NCI-H146 (cell line): ENCODE data around the gene CNTNAP4.

Experiments used
- DNase-seq: peaks from one replicate; lab custom pipeline; 2025; lab: John Stamatoyannopoulos, UW

Gene CNTNAP4

DNA sequence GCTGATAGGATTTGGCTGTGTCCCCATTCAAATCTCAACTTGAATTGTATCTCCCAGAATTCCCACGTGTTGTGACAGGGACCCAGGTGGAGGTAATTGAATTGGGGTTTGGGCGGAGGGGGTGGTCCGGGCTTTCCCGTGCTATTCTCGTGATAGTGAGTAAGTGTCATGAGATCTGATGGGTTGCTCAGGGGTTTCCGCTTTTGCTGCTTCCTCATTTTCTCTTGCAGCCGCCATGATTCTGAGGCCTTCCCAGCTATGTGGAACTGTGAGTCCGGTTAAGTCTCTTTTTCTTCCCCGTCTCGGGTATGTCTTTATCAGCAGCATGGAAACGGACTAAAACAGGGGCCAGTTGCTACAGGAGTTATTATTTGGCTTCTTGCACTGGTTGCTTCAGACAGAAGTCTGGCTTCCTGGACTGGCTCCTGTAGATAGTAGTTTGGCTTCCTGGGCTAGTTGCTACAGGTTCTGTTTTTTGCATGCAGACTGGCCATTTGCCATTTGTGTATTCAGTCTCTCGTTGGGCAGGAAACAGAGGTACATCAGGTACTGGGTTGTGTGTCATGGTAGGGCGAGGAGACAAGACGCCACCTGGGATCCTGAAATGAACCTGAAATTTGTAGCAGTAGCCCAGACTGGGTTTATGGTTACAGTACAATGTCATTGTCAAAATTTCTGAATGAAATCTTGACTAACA, 32.6 kb downstream of the CNTNAP4 start:
- no peak for DNase-seq

DNA sequence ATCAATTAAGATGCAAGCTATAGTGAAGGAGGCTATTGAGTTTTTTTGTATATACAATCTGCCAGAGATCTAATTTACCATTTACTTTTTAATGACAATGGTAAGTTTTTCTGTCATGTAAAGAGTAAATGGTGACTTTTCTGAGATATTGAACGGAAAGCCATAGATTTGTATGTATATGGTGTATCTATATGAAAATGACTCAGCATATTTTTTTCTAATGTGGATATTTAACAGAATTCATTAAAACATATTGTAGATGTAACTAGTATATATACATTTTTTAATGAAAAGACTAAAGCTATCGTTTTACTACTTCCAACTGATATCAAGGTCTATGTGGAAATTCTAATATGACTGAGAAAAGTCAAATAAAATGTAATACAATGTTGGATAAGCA, 34.1 kb downstream of the CNTNAP4 start:
- DNase-seq, result no peak

GRCh38 chr16:76318565-76318964, 41.4 kb downstream of the CNTNAP4 start:
- no peak for DNase-seq

DNA sequence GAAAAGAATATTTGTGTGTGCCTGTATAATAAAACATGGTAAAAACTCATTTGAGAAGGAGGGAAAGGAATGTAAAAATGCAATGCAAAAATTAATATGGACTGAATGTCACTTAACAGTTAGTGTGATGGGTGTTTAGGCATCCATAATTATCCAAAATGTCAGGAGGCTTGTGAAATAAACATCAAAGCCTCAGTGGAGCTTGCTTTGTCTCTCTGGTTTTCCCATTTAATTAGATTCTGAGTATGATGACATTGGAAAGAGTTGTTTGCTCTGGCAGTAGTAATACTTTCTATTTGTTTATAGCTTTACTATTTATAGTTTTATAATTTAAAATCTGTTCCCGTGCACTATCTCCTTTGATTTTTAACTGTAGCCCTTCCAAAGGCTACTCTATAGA, 51.9 kb downstream of the CNTNAP4 start:
- no peak for DNase-seq

DNA sequence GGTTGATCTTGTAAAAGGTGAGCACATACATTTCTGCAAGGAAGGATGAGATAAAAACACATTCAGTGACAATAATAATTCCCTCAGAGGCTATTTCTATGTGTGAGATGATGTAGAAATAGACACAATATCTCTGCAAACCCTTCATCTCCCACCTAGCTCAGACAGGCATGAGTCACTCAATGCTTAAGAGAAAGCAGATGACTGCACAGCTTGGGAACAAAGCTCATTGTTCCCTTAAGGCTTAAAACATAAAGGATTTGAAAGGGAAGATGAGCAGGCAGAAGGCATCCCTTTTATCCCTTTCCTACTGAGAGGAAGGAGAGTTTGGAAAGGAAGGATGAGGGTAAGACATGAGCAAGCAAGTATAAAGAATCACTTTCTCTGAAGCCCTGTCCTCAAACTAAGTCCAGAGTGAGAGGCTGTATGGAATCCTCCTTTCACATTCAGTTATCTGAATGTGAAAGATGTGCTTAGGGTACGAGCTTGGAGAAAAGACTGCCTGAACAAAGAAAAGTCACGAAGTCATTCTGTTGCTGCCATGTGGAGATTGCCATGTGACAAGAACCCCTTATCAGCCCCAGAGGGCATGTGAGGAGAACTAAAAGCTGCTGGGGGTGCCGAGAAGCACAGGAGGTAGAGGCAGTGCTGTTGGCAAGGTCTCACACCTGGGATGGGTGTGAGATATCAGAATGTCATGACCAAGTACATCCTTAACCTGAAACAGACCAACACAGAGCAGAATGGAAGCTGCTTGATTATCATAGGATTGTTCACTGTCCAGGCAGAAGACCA, 58.2 kb downstream of the CNTNAP4 start:
- DNase-seq, result no peak

GRCh38 chr16:76336112-76336511, 58.9 kb downstream of the CNTNAP4 start:
- no peak for DNase-seq

DNA sequence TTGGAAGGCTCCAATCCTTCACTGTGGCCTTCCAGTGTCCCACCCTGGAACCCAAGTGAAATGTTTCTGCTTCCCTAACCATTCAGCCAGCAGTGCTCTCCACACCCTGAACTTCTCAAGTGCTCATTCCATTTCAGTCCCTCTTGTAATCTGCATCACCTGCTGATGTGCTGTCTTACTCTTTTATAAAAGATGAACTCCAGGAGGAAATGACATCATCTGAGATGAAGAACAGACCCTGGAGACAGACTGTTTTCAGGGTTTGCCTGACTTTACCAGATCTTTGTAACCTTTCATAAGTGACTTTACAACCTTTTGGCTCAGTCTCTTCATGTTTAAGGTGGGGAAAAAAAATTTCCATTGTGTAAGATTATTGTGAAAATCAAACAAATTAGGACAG, 61.3 kb downstream of the CNTNAP4 start:
- no peak for DNase-seq

DNA sequence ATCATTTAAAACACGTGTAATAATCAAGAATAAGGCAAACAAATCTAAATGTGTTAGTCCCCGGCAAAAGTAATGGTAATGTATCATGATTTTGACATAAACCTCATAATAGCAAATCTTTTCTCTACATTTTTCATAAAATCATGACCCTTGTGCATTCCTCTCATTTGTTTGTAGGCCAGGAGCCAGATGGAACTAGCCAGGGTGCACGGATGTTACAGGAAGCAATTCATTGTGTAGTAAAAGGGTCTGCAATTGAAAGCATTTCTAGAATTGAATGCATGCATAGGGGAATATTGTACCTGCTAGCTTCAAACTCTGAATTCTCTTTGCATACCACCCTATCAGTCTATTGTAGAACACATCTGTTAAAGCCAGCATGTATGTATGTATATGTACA, 66.6 kb downstream of the CNTNAP4 start:
- DNase-seq, result no peak

DNA sequence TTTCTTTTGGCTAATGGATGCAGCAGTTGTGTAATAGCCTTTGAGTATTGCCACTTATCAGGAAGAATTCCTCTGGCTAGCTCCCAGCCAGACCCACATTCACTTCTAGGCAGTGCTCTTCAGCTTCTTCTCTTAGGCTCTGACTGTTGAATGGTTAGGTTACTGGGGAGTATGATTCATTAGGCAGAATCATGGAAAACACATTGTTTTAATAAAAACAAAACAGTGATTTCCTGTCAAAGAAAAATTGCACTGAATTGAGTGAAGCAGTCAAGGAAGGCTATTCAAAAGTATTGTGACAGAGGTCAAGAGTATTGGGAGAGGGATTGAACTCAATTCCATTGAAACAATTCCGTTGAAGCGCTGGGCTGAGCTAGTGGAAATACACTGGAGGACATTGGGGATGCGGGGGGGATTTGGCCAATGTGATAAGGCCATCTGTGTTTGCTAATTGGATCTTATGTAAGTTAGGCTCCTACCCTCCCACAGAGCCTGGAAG, 68.0 kb downstream of the CNTNAP4 start:
- DNase-seq, result no peak

DNA sequence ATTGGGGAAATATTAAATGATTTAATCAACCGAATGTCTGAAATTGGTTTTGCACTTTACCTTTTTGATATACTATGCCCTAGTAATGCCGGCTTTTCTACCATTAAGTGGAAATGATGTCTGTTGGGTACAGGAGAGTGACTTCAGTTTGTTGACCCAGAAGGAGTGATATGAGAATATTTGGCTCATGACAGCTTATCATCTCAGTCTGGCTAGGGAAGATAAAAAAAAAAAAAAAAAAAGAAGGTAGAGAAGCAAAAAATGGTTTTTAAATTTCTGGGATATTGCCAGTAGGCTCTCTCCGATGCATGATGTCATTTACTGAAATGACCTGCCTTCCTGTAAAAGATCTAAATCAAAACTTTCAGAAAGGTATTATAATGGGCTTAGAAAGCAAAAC, 69.0 kb downstream of the CNTNAP4 start:
- DNase-seq, result no peak

DNA sequence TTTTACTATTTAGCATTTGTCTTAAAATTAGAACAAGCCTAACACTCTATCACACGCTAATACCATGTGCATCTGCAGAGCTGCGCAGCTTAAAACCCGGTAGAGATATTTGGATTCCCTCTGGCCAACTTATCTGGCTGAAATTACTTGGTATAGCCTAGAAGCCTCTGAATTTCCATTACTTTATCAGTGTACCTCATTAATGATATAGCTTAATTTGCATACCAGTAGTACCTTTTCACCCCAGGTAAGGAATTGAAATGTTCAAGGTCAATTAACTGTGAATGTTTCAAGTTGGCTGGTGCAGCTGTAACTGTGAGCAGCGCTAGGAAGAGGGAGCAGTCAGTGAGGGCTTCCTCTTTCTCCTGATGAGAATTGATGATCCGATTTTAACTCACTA, 74.2 kb downstream of the CNTNAP4 start:
- DNase-seq, result no peak

GRCh38 chr16:76360404-76360803, 83.2 kb downstream of the CNTNAP4 start:
- DNase-seq, result no peak

DNA sequence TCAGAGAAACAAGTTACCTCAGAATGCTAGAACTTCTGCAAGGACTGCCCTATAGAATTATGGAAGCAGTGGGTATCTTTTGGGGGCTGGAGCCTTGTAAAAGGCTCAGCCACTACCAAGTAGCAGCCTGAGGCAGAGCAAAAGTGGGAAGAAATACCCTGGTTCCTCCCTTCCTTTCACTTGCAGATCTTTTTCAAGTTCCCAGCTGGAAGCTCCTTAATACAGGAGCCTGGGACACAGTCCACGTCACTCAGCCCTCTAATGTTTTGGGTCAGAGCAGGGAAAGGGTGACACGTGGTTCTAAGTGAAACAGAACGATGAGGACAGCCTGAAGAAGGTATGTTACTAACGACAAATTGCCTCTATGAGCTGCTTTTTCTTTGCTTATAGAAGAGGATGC, 93.1 kb downstream of the CNTNAP4 start:
- no peak for DNase-seq

GRCh38 chr16:76371441-76371840, 94.2 kb downstream of the CNTNAP4 start:
- DNase-seq, result no peak

DNA sequence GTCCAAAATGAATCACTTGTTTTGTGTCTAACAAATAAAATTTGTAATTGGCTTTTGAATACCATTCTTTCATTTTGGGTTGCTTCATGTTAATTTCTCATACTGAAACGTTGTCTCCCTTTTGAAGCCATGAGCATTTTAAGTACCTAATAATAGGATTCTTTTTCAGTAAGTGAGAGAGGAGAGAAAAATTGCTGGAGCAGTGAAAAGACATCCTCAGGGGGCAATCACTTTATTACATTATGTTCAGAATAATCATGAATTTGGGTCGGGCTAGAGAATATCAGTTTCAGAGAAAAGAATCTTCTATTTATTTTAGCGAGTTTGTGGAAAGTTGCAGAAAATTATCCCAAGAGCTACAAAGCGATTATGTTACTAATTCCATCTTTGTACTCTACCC, 96.8 kb downstream of the CNTNAP4 start:
- no peak for DNase-seq

GRCh38 chr16:76376988-76377387, 99.8 kb downstream of the CNTNAP4 start:
- no peak for DNase-seq

DNA sequence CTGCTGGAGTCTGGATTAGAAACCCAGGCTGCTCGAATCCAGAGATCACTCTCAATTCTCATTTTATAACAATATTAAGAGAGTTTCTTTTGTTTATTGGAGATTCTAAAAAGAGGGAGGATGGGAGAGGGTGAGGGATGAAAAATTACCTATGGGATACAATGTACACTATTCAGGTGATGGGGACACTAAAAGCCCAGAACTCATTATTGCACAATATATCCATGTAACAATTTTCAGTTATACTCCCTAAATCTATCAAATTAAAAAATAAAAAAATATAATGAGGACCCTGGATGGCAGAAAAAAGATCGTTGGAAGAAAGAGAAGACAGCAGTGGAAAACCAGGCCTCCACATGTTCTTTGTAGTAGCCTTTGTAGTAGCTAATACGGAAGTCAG, 100.8 kb downstream of the CNTNAP4 start:
- DNase-seq, result no peak

DNA sequence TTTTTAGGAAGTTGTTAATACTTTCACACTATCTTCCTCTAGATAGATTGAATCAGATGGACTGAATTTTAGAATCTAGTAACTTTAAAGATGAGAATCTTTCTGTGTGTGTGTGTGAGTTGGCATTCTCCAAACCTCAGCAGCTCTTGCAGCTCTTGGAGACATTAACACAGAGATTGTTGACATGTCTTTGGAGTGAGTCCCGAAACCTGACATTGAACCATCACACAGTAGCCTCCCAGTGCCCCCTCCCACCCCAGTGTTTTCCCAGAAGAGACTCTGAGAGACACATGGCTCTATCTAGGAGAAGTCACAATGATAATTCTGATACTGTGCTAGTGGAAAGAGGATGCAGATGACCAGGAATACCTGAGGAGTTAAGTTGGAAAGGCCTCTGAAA, 103.9 kb downstream of the CNTNAP4 start:
- no peak for DNase-seq

- DNase-seq, result no peak
These were observed 108.5 kb downstream of the CNTNAP4 start for GRCh38 chr16:76385601-76386230.

GRCh38 chr16:76386784-76387183, 109.6 kb downstream of the CNTNAP4 start:
- no peak for DNase-seq

DNA sequence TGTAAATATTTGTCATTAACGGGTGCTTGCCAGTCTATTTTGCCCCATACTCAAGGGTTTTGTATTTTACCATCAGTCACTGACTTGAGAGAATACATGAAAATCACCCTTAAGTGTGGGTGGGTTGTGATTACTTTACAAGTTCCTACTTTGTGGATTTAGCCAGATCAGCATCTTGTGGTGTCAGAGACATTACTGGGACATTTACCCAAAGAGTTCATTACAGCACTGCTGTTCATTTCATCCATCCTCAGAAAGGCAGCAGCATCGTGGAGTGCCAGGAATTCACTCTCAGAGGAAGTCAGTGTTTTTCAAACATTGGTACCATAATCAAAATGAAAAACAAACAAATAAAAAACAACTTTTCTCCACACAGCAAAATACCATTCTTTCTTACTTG, 110.8 kb downstream of the CNTNAP4 start:
- DNase-seq, result no peak

GRCh38 chr16:76389126-76389525, 111.9 kb downstream of the CNTNAP4 start:
- no peak for DNase-seq

DNA sequence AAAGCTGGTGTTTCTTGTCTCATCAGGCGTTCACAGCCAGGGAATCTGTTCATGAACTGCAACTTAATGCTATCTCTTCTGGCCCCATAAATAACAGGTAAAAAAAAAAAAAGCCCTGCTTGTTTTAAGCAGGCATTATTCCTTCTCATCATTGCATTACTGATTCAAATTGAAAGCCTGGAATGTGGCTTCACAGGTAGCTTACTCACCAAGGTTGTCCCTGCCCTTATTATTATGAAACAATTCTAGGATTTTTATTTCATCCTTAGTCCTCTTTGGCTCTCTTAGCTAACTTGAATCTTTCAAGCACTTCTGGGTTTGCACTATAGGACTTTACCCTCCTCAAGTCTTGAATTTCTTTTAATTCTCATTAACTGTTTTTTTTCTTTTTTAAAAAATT, 113.3 kb downstream of the CNTNAP4 start:
- DNase-seq, result no peak
